Breast epithelium (tissue), 3 donors: ENCODE data around the gene LRRTM4.

Experiments used
- CTCF ChIP-seq, 3 donors: fragments of 450-650 bp; IDR thresholded peaks; one replicate each; pipeline ENCODE4 v1.5.1; 2016 to 2017; ENCODE audit warnings: antibody characterized with exemption in 3 of 3, mild to moderate bottlenecking in 3 of 3, moderate library complexity in 3 of 3
- POLR2A ChIP-seq: fragments of 450-650 bp; IDR thresholded peaks from one replicate; pipeline ENCODE4 v1.6.1; 2016; ENCODE audit warnings: antibody characterized with exemption, mild to moderate bottlenecking, moderate library complexity

- TF ChIP-seq CTCF (IDR thresholded peaks at IDR 0.05) (no peak), POLR2A (no peak)
Observed at GRCh38 chr2:77296791-77297190, 225.4 kb downstream of the LRRTM4 start.
